Activated CD8-positive, alpha-beta T cell treated with anti-CD3 and anti-CD28 coated beads for 36 hours (primary cell): ENCODE measurements around the gene ATP5MC3. TPM values are rescaled to one million over a fixed set of nuclear protein-coding genes. Genes with fewer than 3 reads are reported as not detected.

Experiments used
- ATAC-seq: fragments of 200-7000 bp; cut with Tn5 transposase; one replicate; pipeline ENCODE4 v1.10.0; 2021; ENCODE audit warnings: mild to moderate bottlenecking, moderate library complexity
- CTCF ChIA-PET: fragments of 350-600 bp; sonication (Branson Sonifier 250); formaldehyde crosslinking; loops from one replicate; lab custom pipeline; 2021; ENCODE audit warnings: antibody characterized with exemption; lab: Charles Lee
- POLR2A ChIA-PET: fragments of 350-600 bp; sonication (Branson Sonifier 250); formaldehyde crosslinking; loops from one replicate; lab custom pipeline; 2021; ENCODE audit warnings: antibody characterized with exemption; lab: Charles Lee
- DNase-seq: peaks from one replicate; pipeline ENCODE4 v3.0.0-alpha.2; 2020
- H3K27ac Mint-ChIP-seq: one replicate; pipeline ENCODE4 v1.8.0; 2021; ENCODE audit warnings: mild to moderate bottlenecking, mixed read lengths
- H3K27me3 Mint-ChIP-seq: one replicate; pipeline ENCODE4 v1.8.0; 2021; ENCODE audit warnings: mixed read lengths
- H3K36me3 Mint-ChIP-seq: one replicate; pipeline ENCODE4 v1.8.0; 2021; ENCODE audit warnings: low read depth, mixed read lengths
- H3K4me1 Mint-ChIP-seq: one replicate; pipeline ENCODE4 v1.8.0; 2021; ENCODE audit warnings: low read depth, mixed read lengths
- H3K4me3 Mint-ChIP-seq: one replicate; pipeline ENCODE4 v1.8.0; 2021; ENCODE audit warnings: mild to moderate bottlenecking, moderate library complexity, mixed read lengths
- H3K9me3 Mint-ChIP-seq: one replicate; pipeline ENCODE4 v1.8.0; 2021; ENCODE audit warnings: mixed read lengths
- CTCF ChIP-seq: fragments of 200-600 bp; IDR thresholded peaks from one replicate; pipeline ENCODE4 v1.8.0; 2022; ENCODE audit warnings: antibody characterized with exemption, mild to moderate bottlenecking
- intact Hi-C: fragments of 100-400 bp; cut with micrococcal nuclease; formaldehyde crosslinking; loops from one replicate; pipeline ENCODE4 v1.10.0; 2022
- total RNA-seq, 2 experiments: library from RNA; stranded (reverse); gene quantifications; one replicate each; pipeline ENCODE4 v1.2.3, GENCODE V29; 2021

ATP5MC3 gene
- total RNA-seq, 2 experiments from 2014 or later, result 399 to 401 TPM

DNA sequence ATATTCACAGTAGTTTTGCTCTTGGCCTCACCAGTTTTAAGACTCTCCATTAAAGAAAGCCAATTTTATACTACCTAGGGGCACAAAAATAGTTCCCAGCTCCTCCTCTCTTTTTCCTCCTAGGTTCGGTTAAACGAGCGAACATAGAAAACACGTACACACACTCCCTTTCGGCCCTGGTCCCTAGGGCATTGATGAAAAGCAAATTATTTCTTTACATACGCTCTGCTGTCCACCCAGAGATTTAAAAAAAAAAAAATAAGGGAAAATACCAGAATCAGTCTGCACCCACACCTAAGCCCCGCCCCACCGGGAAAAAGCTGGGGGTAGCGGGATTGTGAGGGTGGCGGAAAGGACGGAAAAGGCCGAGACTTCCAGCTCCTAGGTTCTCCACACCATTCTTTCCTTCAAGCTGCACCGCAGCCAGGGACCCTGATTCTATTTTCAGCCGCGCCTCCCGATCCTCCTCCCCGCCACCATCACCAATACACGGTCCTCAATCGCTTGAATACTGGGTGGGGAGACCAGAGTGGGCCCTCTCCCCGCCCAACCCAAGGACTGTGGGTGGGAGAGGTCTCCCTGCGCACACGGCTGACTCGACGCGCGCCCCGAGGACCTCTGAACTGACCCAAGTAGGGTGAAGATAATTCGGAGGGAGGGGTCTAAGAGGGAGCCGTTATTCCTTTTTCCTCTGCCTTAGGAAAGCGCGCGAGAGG, 14.3 kb downstream of the ATP5MC3 start:
- peak overlapping the region; percentile 89 for H3K4me3 Mint-ChIP-seq
- DNase-seq (peak; percentile 43), ATAC-seq (peak; percentile 0)
- ChIA-PET CTCF (no interaction called here), POLR2A (interaction anchor here (1.2 to 4.1 kb wide), 2 partner anchors 14 to 22 kb away, joined by 3 to 23 read pairs; partner anchors contain the start of gene ATP5MC3)
- intact Hi-C loops, result no loop called here
- H3K4me1 Mint-ChIP-seq, result peaks cover 39% of the 10 kb centered on the region
- peaks cover 9% of the 10 kb centered on the region for H3K36me3 Mint-ChIP-seq
- no peaks in the 10 kb centered on the region for H3K9me3 Mint-ChIP-seq
- no peak for TF ChIP-seq CTCF
- H3K27me3 Mint-ChIP-seq, result no peaks in the 10 kb centered on the region
- peak overlapping the region; percentile 99 for H3K27ac Mint-ChIP-seq

- Mint-ChIP-seq H3K36me3 (peaks cover 9% of the 10 kb centered on the region), H3K9me3 (no peaks in the 10 kb centered on the region), H3K4me1 (peaks cover 44% of the 10 kb centered on the region), H3K4me3 (peak overlapping the region; percentile 89), H3K27ac (peak overlapping the region; percentile 99), H3K27me3 (no peaks in the 10 kb centered on the region)
- no peak for ATAC-seq
- ChIA-PET POLR2A (interaction anchor here (1.2 to 4.1 kb wide), 2 partner anchors 15 to 21 kb away, joined by 3 to 23 read pairs; partner anchors contain the start of gene ATP5MC3), CTCF (interaction anchor here (1.1 kb wide), 1 partner anchor 417 kb away, joined by 3 read pairs; no protein-coding TSS in a partner anchor)
- intact Hi-C loops, result no loop called here
- no peak for TF ChIP-seq CTCF
- DNase-seq, result no peak
Measured at GRCh38 chr2:175166216-175166824, 15.2 kb downstream of the ATP5MC3 start.

GRCh38 chr2:175164235-175164634, 17.3 kb downstream of the ATP5MC3 start:
- H3K4me1 Mint-ChIP-seq, result peaks cover 36% of the 10 kb centered on the region
- no peak for DNase-seq
- ATAC-seq, result no peak
- no peaks in the 10 kb centered on the region for H3K9me3 Mint-ChIP-seq
- no peak overlapping the region for H3K4me3 Mint-ChIP-seq
- H3K36me3 Mint-ChIP-seq, result peaks cover 5% of the 10 kb centered on the region
- POLR2A ChIA-PET, result no interaction called here
- no peak overlapping the region for H3K27ac Mint-ChIP-seq
- CTCF ChIA-PET, result no interaction called here
- intact Hi-C loops, result no loop called here
- H3K27me3 Mint-ChIP-seq, result no peaks in the 10 kb centered on the region
- no peak for TF ChIP-seq CTCF

DNA sequence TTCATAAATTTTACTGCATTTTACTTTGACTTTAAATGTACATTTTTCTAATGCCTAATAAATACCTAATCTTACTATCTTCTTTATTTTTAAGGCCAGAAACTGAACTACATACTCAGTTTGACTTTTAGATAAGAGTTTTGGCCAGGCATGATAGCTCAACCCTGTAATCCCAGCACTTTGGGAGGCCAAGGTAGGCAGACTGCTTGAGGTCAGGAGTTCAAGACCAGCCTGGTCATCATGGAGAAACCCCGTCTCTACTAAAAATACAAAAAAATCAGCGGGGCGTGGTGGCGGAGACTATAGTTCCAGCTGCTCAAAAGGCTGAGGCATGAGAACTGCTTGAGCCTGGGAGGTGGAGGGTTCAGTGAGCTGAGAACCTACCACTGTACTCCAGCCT, 22.6 kb downstream of the ATP5MC3 start:
- Mint-ChIP-seq H3K9me3 (no peaks in the 10 kb centered on the region), H3K4me3 (no peak overlapping the region), H3K27me3 (no peaks in the 10 kb centered on the region), H3K4me1 (peaks cover 35% of the 10 kb centered on the region), H3K27ac (no peak overlapping the region), H3K36me3 (peaks cover 9% of the 10 kb centered on the region)
- intact Hi-C loops, result no loop called here
- DNase-seq (no peak), ATAC-seq (no peak)
- CTCF ChIA-PET, result no interaction called here
- POLR2A ChIA-PET, result no interaction called here
- TF ChIP-seq CTCF, result no peak

DNA sequence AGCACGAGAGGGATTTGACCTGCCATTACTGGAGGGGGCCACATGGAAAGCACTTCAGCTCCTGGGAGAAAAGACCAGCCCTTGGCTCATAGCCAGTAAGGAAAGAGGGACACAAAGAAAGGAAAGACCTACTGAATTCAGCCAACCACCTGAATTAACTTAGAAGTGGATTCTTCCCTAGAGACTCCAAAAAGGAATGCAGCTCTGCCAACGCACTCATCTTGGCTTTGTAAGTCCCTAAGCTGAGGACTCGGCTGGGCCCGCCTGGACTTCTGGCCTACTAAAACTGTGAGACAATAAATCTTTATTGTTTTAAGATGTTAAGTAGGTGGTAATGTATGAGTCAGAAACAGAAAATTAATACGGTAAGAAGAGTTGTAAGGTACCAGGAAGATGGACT, 25.0 kb downstream of the ATP5MC3 start:
- Mint-ChIP-seq H3K4me1 (peaks cover 44% of the 10 kb centered on the region), H3K9me3 (no peaks in the 10 kb centered on the region), H3K27me3 (no peaks in the 10 kb centered on the region), H3K36me3 (peaks cover 9% of the 10 kb centered on the region), H3K4me3 (no peak overlapping the region), H3K27ac (no peak overlapping the region)
- ATAC-seq (no peak), DNase-seq (no peak)
- no peak for TF ChIP-seq CTCF
- ChIA-PET CTCF (no interaction called here), POLR2A (interaction anchor here (1.4 kb wide), 1 partner anchor 22 kb away, joined by 4 read pairs; no protein-coding TSS in a partner anchor)
- intact Hi-C loops, result no loop called here
